Dermis blood vessel endothelial cell (primary cell): ENCODE data around the gene CMBL. TPM values are rescaled to one million over a fixed set of nuclear protein-coding genes. Genes with fewer than 3 reads are reported as not detected.
"Not testable (repeated sequence)": the region's sequence is repeated elsewhere in the genome, so short reads cannot be mapped to it uniquely, and the experiment has no call there.

Experiments used
- DNase-seq: peaks from one replicate; pipeline ENCODE4 v3.0.0; 2010
- total RNA-seq: library from RNA; depleted of rRNA; stranded (reverse); fragments of >200 nt; gene quantifications from 2 replicates; pipeline ENCODE4 v1.2.3, GENCODE V29; 2014

Gene CMBL
- total RNA-seq, 1 donor from 2014 or later, result 3.6 TPM

- DNase-seq, result peak; percentile 56
These were observed 25.7 kb upstream of the CMBL start for GRCh38 chr5:10333154-10334006.

GRCh38 chr5:10332301-10332700, 24.6 kb upstream of the CMBL start:
- no peak for DNase-seq

GRCh38 chr5:10331341-10331796, 23.7 kb upstream of the CMBL start:
- no peak for DNase-seq

- DNase-seq, result no peak
These were observed 23.0 kb upstream of the CMBL start for GRCh38 chr5:10330511-10331230.

GRCh38 chr5:10329820-10330481, 22.2 kb upstream of the CMBL start:
- no peak for DNase-seq

GRCh38 chr5:10329446-10329819, 21.7 kb upstream of the CMBL start:
- DNase-seq, result no peak

- DNase-seq, result no peak
These were observed 20.6 kb upstream of the CMBL start for GRCh38 chr5:10328323-10328722.

GRCh38 chr5:10324518-10325370, 17.0 kb upstream of the CMBL start:
- DNase-seq, result no peak

- no peak for DNase-seq
These were observed 16.1 kb upstream of the CMBL start for GRCh38 chr5:10323588-10324488.

- DNase-seq, result no peak
These were observed 14.2 kb upstream of the CMBL start for GRCh38 chr5:10321882-10322281.

GRCh38 chr5:10320793-10321192, 13.1 kb upstream of the CMBL start:
- no peak for DNase-seq

- DNase-seq, result no peak
These were observed 11.6 kb upstream of the CMBL start for GRCh38 chr5:10319202-10319851.

GRCh38 chr5:10317825-10318682, 10.4 kb upstream of the CMBL start:
- DNase-seq, result no peak

- DNase-seq, result no peak
These were observed 8.3 kb upstream of the CMBL start for GRCh38 chr5:10315824-10316509.

- DNase-seq, result no peak
These were observed 7.5 kb upstream of the CMBL start for GRCh38 chr5:10315201-10315600.

- no peak for DNase-seq
These were observed 4.1 kb upstream of the CMBL start for GRCh38 chr5:10311595-10312425.

- not testable (repeated sequence) for DNase-seq
These were observed 3.3 kb upstream of the CMBL start for GRCh38 chr5:10310835-10311570.
